Measurements from ENCODE around the gene MTRF1. TPM values are rescaled to one million over a fixed set of nuclear protein-coding genes. Genes with fewer than 3 reads are reported as not detected.

The MTRF1 gene
- total and polyA plus RNA-seq, 9 of the 15 experiments (the other 6 are each of a cell fraction or from before 2014, with no cell fraction given): 12.5 to 33.7 (median 20.1) TPM

DNA sequence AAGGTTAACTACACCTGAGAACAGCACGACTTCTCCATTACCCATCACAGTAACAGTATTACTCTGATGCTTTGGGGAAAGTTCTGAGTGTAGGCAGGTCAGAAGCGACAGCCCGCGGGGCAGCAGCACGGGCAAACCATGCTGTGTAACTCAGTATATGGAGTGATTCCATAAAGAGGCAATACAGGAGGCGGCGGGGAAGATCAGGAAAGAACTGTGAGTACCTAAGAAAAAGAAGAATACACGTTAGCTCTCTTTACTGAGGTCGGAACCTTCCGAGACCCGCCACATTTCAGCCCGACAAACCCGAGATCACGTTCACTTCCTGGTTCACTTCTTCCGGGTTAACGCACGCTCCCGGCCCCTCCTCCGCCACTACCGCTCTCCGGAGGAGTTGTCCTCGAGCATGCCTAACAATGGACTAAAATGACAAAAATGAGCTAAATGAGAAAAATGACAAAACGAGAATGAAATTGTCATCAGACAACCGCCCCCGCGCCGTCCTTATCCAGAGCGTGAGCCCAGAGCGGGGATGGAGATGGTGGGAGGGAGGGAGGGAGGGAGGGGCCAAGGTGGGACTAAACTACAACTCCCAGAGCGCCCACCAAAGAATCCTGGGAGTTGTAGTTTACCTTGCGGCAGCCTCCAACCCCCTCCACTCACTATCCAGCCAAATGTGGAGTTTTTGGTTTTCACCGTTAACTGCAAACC is at the start of gene MTRF1 (continued):
- TF ChIP-seq ELK1 (CRISPR knock-in tag; IDR thresholded peaks at IDR 0.05): no peak
- TF ChIP-seq HBP1 (CRISPR knock-in tag; IDR thresholded peaks at IDR 0.05): no peak
- TF ChIP-seq BRCA1 (IDR thresholded peaks at IDR 0.05): no peak
- no peak for TF ChIP-seq BRCA1 (CRISPR knock-in tag; IDR thresholded peaks at IDR 0.05)
- TF ChIP-seq THRA (IDR thresholded peaks at IDR 0.05): no peak
- no peak for TF ChIP-seq FOXP1 (CRISPR knock-in tag; IDR thresholded peaks at IDR 0.05)
- TF ChIP-seq CEBPG (CRISPR knock-in tag; IDR thresholded peaks at IDR 0.05): no peak
- TF ChIP-seq CEBPG (tag; conservative IDR thresholded peaks at IDR 0.05 in 1 of 2, IDR thresholded peaks at IDR 0.05 in 1 of 2): no peak
- TF ChIP-seq ZKSCAN3 (CRISPR knock-in tag; IDR thresholded peaks at IDR 0.05): no peak
- TF ChIP-seq ZFP36 (IDR thresholded peaks at IDR 0.05; ENCODE audit: low read depth, low read length, partially characterized antibody): no peak
- TF ChIP-seq, protein P1, sequence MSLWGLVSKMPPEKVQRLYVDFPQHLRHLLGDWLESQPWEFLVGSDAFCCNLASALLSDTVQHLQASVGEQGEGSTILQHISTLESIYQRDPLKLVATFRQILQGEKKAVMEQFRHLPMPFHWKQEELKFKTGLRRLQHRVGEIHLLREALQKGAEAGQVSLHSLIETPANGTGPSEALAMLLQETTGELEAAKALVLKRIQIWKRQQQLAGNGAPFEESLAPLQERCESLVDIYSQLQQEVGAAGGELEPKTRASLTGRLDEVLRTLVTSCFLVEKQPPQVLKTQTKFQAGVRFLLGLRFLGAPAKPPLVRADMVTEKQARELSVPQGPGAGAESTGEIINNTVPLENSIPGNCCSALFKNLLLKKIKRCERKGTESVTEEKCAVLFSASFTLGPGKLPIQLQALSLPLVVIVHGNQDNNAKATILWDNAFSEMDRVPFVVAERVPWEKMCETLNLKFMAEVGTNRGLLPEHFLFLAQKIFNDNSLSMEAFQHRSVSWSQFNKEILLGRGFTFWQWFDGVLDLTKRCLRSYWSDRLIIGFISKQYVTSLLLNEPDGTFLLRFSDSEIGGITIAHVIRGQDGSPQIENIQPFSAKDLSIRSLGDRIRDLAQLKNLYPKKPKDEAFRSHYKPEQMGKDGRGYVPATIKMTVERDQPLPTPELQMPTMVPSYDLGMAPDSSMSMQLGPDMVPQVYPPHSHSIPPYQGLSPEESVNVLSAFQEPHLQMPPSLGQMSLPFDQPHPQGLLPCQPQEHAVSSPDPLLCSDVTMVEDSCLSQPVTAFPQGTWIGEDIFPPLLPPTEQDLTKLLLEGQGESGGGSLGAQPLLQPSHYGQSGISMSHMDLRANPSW (CRISPR knock-in tag; IDR thresholded peaks at IDR 0.05): no peak
- no peak for TF ChIP-seq TSC22D4 (tag; IDR thresholded peaks at IDR 0.05)
- no peak for TF ChIP-seq NCOA6 (IDR thresholded peaks at IDR 0.05)
